ENCODE results near the gene SLC9A5.

Gene SLC9A5

GRCh38 chr16:67238806-67239470, 9.8 kb upstream of the SLC9A5 start:
- no peak for DNase-seq

- no peak for DNase-seq
Measured at GRCh38 chr16:67240506-67240905, 8.3 kb upstream of the SLC9A5 start.

- DNase-seq: no peak
Measured at GRCh38 chr16:67241008-67241900, 7.5 kb upstream of the SLC9A5 start.

GRCh38 chr16:67242138-67242730, 6.5 kb upstream of the SLC9A5 start:
- DNase-seq: no peak

GRCh38 chr16:67243481-67243880, 5.3 kb upstream of the SLC9A5 start:
- DNase-seq: no peak

GRCh38 chr16:67244387-67245185, 4.2 kb upstream of the SLC9A5 start:
- DNase-seq: peak; percentile 66

- no peak for DNase-seq
Measured at GRCh38 chr16:67245186-67245585, 3.6 kb upstream of the SLC9A5 start.

- no peak for DNase-seq
Measured at GRCh38 chr16:67245674-67246080, 3.1 kb upstream of the SLC9A5 start.

- DNase-seq: peak; percentile 90
Measured at GRCh38 chr16:67246081-67246755, 2.6 kb upstream of the SLC9A5 start.

- peak; percentile 53 for DNase-seq
Measured at GRCh38 chr16:67246756-67247191, 2.0 kb upstream of the SLC9A5 start.

- peak; percentile 97 for DNase-seq
Measured at GRCh38 chr16:67247192-67248072, 1.3 kb upstream of the SLC9A5 start, which contains the start of gene FHOD1. FHOD1 (minus strand) TSS chr16:67247481; CDS start chr16:67247410, 71 bp downstream.

- DNase-seq: no peak
Measured at GRCh38 chr16:67248073-67248400, 742 bp upstream of the SLC9A5 start.

GRCh38 chr16:67249178-67250044, 632 bp downstream of the SLC9A5 start:
- DNase-seq: no peak

- no peak for DNase-seq
Measured at GRCh38 chr16:67250045-67250327, 1.2 kb downstream of the SLC9A5 start.

- DNase-seq: peak; percentile 15
Measured at GRCh38 chr16:67252609-67253497, 4.1 kb downstream of the SLC9A5 start.

GRCh38 chr16:67254801-67255552, 6.2 kb downstream of the SLC9A5 start:
- no peak for DNase-seq

- no peak for DNase-seq
Measured at GRCh38 chr16:67255553-67256221, 6.9 kb downstream of the SLC9A5 start.

- no peak for DNase-seq
Measured at GRCh38 chr16:67256701-67257230, 8.0 kb downstream of the SLC9A5 start.

All from right hindlimb (tissue), 1 donor.